ENCODE results near the gene PFKFB4. TPM values are rescaled to one million over a fixed set of nuclear protein-coding genes. Genes with fewer than 3 reads are reported as not detected.

Gene PFKFB4
- total RNA-seq, 3 donors from 2014 or later (not counting 1 experiment from before 2014, with no cell fraction given): 2.4 to 4.3 (median 3.6) TPM

GRCh38 chr3:48569400-48569799 lies 12.8 kb upstream of the PFKFB4 start:
- peak overlapping the region in 1 of 2 donors; percentile 40 for H3K27ac Mint-ChIP-seq
- Histone ChIP-seq H3K4me3 (ENCODE audit: low read length) (no peak overlapping the region), H3K36me3 (ENCODE audit: control insufficient read depth, insufficient read depth, low read length) (no peaks in the 10 kb centered on the region), H3K4me1 (ENCODE audit: control insufficient read depth, insufficient read depth, low read length) (peaks cover 17% of the 10 kb centered on the region), H3K27ac (ENCODE audit: low read length) (no peak overlapping the region), H3K27me3 (ENCODE audit: control insufficient read depth, insufficient read depth, low read length) (no peaks in the 10 kb centered on the region), H3K9me3 (ENCODE audit: control insufficient read depth, insufficient read depth, low read length) (no peaks in the 10 kb centered on the region)
- H3K4me1 Mint-ChIP-seq: peaks cover under 1 to 15% of the 10 kb centered on the region in 2 donors
- intact Hi-C loops (cut with micrococcal nuclease): no loop called here
- ATAC-seq (no peak), DNase-seq (no peak)
- no peak overlapping the region for H3K4me3 Mint-ChIP-seq
- no peaks in the 10 kb centered on the region for H3K27me3 Mint-ChIP-seq (ENCODE audit: low read depth in 2 of 2)
- WGBS (ENCODE audit: insufficient coverage): 85% methylated on average over 10 of the region's 10 CpGs
- H3K9me3 Mint-ChIP-seq: no peaks in the 10 kb centered on the region
- TF ChIP-seq CTCF (IDR thresholded peaks at IDR 0.05): no peak
- no peaks in the 10 kb centered on the region for H3K36me3 Mint-ChIP-seq

GRCh38 chr3:48568476-48568875 lies 11.9 kb upstream of the PFKFB4 start:
- TF ChIP-seq CTCF (IDR thresholded peaks at IDR 0.05): no peak
- no peak overlapping the region for H3K4me3 ChIP-seq (ENCODE audit: low read length)
- intact Hi-C loops (cut with micrococcal nuclease): no loop called here
- H3K36me3 Mint-ChIP-seq: no peaks in the 10 kb centered on the region
- H3K4me1 Mint-ChIP-seq: peaks cover 8 to 23% of the 10 kb centered on the region in 2 donors
- DNase-seq: no peak
- H3K27ac Mint-ChIP-seq: no peak overlapping the region
- H3K27me3 Mint-ChIP-seq (ENCODE audit: low read depth in 2 of 2): no peaks in the 10 kb centered on the region
- ATAC-seq: no peak
- H3K27me3 ChIP-seq (ENCODE audit: control insufficient read depth, insufficient read depth, low read length): no peaks in the 10 kb centered on the region
- H3K9me3 ChIP-seq (ENCODE audit: control insufficient read depth, insufficient read depth, low read length): no peaks in the 10 kb centered on the region
- WGBS (ENCODE audit: insufficient coverage): 92% methylated on average over 7 of the region's 7 CpGs
- no peak overlapping the region for H3K27ac ChIP-seq (ENCODE audit: low read length)
- no peaks in the 10 kb centered on the region for H3K9me3 Mint-ChIP-seq
- H3K4me1 ChIP-seq (ENCODE audit: control insufficient read depth, insufficient read depth, low read length): peaks cover 27% of the 10 kb centered on the region
- no peaks in the 10 kb centered on the region for H3K36me3 ChIP-seq (ENCODE audit: control insufficient read depth, insufficient read depth, low read length)
- no peak overlapping the region for H3K4me3 Mint-ChIP-seq

GRCh38 chr3:48567500-48567899 lies 10.9 kb upstream of the PFKFB4 start:
- no peak for ATAC-seq
- Mint-ChIP-seq H3K4me1 (peaks cover 8 to 32% of the 10 kb centered on the region in 2 donors), H3K9me3 (no peaks in the 10 kb centered on the region), H3K27me3 (ENCODE audit: low read depth in 2 of 2) (no peaks in the 10 kb centered on the region), H3K36me3 (no peaks in the 10 kb centered on the region), H3K4me3 (no peak overlapping the region), H3K27ac (peak overlapping the region in 1 of 2 donors; percentile 94)
- intact Hi-C loops (cut with micrococcal nuclease): no loop called here
- no peak for DNase-seq
- peaks cover 30% of the 10 kb centered on the region for H3K4me1 ChIP-seq (ENCODE audit: control insufficient read depth, insufficient read depth, low read length)
- H3K4me3 ChIP-seq (ENCODE audit: low read length): no peak overlapping the region
- no peaks in the 10 kb centered on the region for H3K27me3 ChIP-seq (ENCODE audit: control insufficient read depth, insufficient read depth, low read length)
- no peaks in the 10 kb centered on the region for H3K9me3 ChIP-seq (ENCODE audit: control insufficient read depth, insufficient read depth, low read length)
- WGBS (ENCODE audit: insufficient coverage): 87% methylated on average over 11 of the region's 11 CpGs
- H3K36me3 ChIP-seq (ENCODE audit: control insufficient read depth, insufficient read depth, low read length): no peaks in the 10 kb centered on the region
- no peak overlapping the region for H3K27ac ChIP-seq (ENCODE audit: low read length)
- no peak for TF ChIP-seq CTCF (IDR thresholded peaks at IDR 0.05)

GRCh38 chr3:48567090-48567489 lies 10.5 kb upstream of the PFKFB4 start:
- intact Hi-C loops (cut with micrococcal nuclease): no loop called here
- Mint-ChIP-seq H3K36me3 (no peaks in the 10 kb centered on the region), H3K4me1 (peaks cover 8 to 32% of the 10 kb centered on the region in 2 donors), H3K27ac (peak overlapping the region in 1 of 2 donors; percentile 94), H3K9me3 (no peaks in the 10 kb centered on the region), H3K27me3 (ENCODE audit: low read depth in 2 of 2) (no peaks in the 10 kb centered on the region), H3K4me3 (no peak overlapping the region)
- Histone ChIP-seq H3K4me3 (ENCODE audit: low read length) (no peak overlapping the region), H3K27me3 (ENCODE audit: control insufficient read depth, insufficient read depth, low read length) (no peaks in the 10 kb centered on the region), H3K27ac (ENCODE audit: low read length) (no peak overlapping the region), H3K9me3 (ENCODE audit: control insufficient read depth, insufficient read depth, low read length) (no peaks in the 10 kb centered on the region), H3K36me3 (ENCODE audit: control insufficient read depth, insufficient read depth, low read length) (no peaks in the 10 kb centered on the region), H3K4me1 (ENCODE audit: control insufficient read depth, insufficient read depth, low read length) (peaks cover 30% of the 10 kb centered on the region)
- 90% methylated on average over 5 of the region's 5 CpGs for WGBS (ENCODE audit: insufficient coverage)
- ATAC-seq: no peak
- no peak for TF ChIP-seq CTCF (IDR thresholded peaks at IDR 0.05)
- no peak for DNase-seq
